Measurements from ENCODE around the gene PCDHA3.
"Not testable (repeated sequence)": the region's sequence is repeated elsewhere in the genome, so short reads cannot be mapped to it uniquely, and the experiment has no call there.

The PCDHA3 gene

GRCh38 chr5:140800816-140801493 lies at the start of gene PCDHA3:
Gene PCDHA3, plus strand, starts transcription at chr5:140801057.
- DNase-seq (ENCODE audit: low read depth, low spot score): no peak

GRCh38 chr5:140753561-140753960 lies 47.3 kb upstream of the PCDHA3 start:
- DNase-seq (ENCODE audit: low read depth, low spot score): no peak

GRCh38 chr5:140764177-140764973 lies 36.5 kb upstream of the PCDHA3 start:
- no peak for DNase-seq (ENCODE audit: low read depth, low spot score)

DNA sequence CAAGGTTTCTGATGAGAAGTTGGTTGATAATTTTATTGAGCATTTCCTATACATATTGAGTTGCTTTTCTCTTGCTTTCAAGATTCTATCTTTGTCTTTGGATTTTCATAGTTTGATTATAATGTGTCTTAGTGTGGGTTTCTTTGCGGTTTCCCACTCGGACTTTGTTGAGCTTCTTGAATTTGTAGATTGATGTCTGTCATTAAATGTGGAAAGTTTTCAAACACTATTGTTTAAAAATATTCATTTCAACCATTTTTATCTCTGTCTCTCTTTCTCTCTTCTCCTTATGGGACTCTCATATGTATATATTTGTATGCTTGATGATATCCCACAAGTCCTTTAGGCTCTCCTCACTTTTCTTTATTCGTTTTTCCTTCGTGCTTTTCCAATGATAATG lies 33.4 kb upstream of the PCDHA3 start:
- no peak for DNase-seq (ENCODE audit: low read depth, low spot score)

- DNase-seq (ENCODE audit: low read depth, low spot score): no peak
These were observed 20.3 kb upstream of the PCDHA3 start for GRCh38 chr5:140780512-140780911.

DNA sequence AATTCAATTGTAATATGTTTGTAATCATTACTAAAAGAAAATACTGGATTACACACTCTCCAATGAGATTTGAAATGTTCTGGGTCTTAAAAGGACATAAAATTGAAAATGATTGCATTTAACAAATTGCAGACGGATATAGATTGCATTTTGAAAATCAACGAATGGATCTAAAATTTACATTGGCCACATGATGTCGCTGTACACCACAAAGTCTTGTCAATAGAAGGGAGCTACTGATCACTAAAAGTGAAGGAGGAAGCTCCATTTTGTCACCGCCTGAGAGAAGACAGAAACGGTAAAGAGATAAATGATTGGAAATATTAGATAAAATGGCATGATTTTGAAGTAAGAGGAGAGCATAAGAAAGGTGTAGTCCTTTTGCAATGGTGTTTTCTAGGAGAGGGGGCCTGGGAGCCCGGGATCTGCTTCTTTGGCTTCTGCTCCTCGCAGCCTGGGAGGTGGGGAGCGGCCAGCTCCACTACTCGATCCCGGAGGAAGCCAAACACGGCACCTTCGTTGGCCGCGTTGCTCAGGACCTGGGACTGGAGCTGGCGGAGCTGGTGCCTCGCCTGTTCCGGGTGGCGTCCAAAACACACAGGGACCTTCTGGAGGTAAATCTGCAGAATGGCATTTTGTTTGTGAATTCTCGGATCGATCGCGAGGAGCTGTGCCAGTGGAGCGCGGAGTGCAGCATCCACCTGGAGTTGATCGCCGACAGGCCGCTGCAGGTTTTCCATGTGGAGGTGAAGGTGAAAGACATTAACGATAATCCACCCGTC lies 14.8 kb upstream of the PCDHA3 start, which contains the start of gene PCDHA1:
Gene PCDHA1 (plus strand): TSS at position 236 of the 782 bp plus-strand sequence.
- DNase-seq (ENCODE audit: low read depth, low spot score): no peak

DNA sequence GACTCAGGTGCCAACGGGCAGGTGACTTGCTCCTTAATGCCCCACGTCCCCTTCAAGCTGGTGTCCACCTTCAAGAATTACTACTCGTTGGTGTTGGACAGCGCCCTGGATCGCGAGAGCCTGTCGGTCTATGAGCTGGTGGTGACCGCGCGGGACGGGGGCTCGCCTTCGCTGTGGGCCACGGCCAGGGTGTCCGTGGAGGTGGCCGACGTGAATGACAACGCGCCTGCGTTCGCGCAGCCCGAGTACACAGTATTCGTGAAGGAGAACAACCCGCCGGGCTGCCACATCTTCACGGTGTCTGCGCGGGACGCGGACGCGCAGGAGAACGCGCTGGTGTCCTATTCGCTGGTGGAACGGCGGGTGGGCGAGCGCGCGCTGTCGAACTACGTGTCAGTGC lies 13.4 kb upstream of the PCDHA3 start:
- DNase-seq (ENCODE audit: low read depth, low spot score): not testable (repeated sequence)

- DNase-seq (ENCODE audit: low read depth, low spot score): not testable (repeated sequence)
These were observed 12.9 kb upstream of the PCDHA3 start for GRCh38 chr5:140787849-140788504.

GRCh38 chr5:140791089-140791488 lies 9.8 kb upstream of the PCDHA3 start:
- no peak for DNase-seq (ENCODE audit: low read depth, low spot score)

DNA sequence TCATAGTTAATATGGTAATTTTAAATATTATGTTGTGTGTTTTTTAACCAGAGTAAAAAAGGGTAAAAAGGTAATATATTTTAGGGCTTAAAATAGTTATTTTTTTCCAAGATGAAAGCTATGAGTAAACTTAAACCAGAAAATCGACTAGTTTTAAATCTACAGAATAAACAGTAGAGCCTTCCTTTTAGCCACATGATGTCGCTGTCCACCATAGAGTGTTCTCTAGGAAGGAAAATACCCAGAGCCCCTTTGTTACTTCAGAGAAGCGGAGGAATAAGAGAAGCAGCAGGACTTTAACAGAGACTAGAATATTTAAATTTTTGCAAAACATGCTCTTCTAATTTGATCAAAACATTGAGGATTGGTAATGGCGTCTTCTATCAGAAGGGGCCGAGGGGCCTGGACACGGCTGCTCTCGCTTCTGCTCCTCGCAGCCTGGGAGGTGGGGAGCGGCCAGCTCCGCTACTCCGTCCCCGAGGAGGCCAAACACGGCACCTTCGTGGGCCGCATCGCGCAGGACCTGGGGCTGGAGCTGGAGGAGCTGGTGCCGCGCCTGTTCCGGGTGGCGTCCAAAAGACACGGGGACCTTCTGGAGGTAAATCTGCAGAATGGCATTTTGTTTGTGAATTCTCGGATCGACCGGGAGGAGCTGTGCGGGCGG lies 6.1 kb upstream of the PCDHA3 start, which contains the start of gene PCDHA2:
Gene PCDHA2 (plus strand): TSS at position 258 of the 664 bp plus-strand sequence.
- no peak for DNase-seq (ENCODE audit: low read depth, low spot score)

GRCh38 chr5:140795259-140795641 lies 5.6 kb upstream of the PCDHA3 start:
- DNase-seq (ENCODE audit: low read depth, low spot score): no peak

DNA sequence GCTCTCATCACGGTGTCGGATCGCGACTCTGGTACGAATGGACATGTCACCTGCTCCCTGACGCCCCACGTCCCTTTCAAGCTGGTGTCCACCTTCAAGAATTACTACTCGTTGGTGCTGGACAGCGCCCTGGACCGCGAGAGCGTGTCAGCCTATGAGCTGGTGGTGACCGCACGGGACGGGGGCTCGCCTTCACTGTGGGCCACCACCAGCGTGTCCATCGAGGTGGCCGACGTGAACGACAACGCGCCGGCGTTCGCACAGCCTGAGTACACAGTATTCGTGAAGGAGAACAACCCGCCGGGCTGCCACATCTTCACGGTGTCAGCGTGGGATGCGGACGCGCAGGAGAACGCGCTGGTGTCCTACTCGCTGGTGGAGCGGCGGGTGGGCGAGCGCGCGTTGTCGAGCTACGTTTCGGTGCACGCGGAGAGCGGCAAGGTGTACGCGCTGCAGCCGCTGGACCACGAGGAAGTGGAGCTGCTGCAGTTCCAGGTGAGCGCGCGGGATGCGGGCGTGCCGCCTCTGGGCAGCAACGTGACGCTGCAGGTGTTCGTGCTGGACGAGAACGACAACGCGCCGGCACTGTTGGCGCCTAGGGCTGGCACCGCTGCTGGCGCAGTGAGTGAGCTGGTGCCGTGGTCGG lies 4.7 kb upstream of the PCDHA3 start:
- DNase-seq (ENCODE audit: low read depth, low spot score): not testable (repeated sequence)

- DNase-seq (ENCODE audit: low read depth, low spot score): no peak
These were observed 4.2 kb upstream of the PCDHA3 start for GRCh38 chr5:140796718-140797095.

GRCh38 chr5:140801494-140801841 lies 611 bp downstream of the PCDHA3 start:
- no peak for DNase-seq (ENCODE audit: low read depth, low spot score)

DNA sequence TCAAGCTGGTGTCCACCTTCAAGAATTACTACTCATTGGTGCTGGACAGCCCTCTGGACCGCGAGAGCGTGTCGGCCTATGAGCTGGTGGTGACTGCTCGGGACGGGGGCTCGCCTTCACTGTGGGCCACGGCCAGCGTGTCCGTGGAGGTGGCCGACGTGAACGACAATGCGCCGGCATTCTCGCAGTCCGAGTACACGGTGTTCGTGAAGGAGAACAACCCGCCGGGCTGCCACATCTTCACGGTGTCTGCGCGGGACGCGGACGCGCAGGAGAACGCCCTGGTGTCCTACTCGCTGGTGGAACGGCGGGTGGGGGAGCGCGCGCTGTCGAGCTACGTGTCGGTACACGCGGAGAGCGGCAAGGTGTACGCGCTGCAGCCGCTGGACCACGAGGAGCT lies 1.5 kb downstream of the PCDHA3 start:
- not testable (repeated sequence) for DNase-seq (ENCODE audit: low read depth, low spot score)

- DNase-seq (ENCODE audit: low read depth, low spot score): no peak
These were observed 2.0 kb downstream of the PCDHA3 start for GRCh38 chr5:140802781-140803271.

GRCh38 chr5:140806834-140807775 lies 6.2 kb downstream of the PCDHA3 start, which contains the start of gene PCDHA4:
Gene PCDHA4, plus strand, starts transcription at chr5:140807068.
- DNase-seq (ENCODE audit: low read depth, low spot score): no peak

- not testable (repeated sequence) for DNase-seq (ENCODE audit: low read depth, low spot score)
These were observed 7.5 kb downstream of the PCDHA3 start for GRCh38 chr5:140808241-140808888.

DNA sequence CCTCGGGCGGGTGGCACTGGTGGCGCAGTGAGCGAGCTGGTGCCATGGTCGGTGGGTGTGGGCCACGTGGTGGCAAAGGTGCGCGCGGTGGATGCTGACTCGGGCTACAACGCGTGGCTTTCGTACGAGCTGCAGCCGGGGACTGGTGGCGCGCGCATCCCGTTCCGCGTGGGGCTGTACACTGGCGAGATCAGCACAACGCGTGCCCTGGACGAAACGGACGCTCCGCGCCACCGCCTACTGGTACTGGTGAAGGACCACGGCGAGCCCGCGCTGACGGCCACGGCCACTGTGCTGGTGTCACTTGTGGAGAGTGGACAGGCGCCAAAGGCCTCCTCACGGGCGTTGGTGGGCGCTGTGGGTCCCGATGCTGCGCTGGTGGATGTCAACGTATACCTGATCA lies 8.0 kb downstream of the PCDHA3 start:
- DNase-seq (ENCODE audit: low read depth, low spot score): no peak

Data from activated CD4-positive, CD25-positive, alpha-beta regulatory T cell treated with anti-CD3 and anti-CD28 coated beads, Interleukin-2, amount 50 U/mL, for 16 hours (primary cell).